ENCODE results near the gene CACNB3.

DNA sequence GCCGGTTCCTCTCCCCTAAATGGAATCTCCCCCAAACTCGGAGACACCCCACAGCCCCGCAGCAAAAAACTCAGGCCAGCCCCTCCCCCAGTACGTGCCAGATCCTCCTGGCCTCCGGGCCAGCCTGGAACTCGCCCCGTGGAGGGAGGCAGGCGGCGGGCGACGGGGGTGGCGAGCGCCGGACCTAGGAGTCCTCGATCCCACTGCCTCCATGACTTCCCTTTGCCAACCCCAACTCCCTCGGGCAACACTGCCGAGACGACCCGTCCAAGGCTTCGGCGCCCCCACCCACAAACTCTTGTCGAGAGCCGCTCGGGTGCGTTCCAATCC is 29.8 kb upstream of the CACNB3 start:
- TF ChIP-seq, protein P1, sequence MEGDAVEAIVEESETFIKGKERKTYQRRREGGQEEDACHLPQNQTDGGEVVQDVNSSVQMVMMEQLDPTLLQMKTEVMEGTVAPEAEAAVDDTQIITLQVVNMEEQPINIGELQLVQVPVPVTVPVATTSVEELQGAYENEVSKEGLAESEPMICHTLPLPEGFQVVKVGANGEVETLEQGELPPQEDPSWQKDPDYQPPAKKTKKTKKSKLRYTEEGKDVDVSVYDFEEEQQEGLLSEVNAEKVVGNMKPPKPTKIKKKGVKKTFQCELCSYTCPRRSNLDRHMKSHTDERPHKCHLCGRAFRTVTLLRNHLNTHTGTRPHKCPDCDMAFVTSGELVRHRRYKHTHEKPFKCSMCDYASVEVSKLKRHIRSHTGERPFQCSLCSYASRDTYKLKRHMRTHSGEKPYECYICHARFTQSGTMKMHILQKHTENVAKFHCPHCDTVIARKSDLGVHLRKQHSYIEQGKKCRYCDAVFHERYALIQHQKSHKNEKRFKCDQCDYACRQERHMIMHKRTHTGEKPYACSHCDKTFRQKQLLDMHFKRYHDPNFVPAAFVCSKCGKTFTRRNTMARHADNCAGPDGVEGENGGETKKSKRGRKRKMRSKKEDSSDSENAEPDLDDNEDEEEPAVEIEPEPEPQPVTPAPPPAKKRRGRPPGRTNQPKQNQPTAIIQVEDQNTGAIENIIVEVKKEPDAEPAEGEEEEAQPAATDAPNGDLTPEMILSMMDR (IDR thresholded peaks at IDR 0.05; ENCODE audit: low read depth, low read length): no peak
- no peak for TF ChIP-seq EZH2phosphoT487 (IDR thresholded peaks at IDR 0.05; ENCODE audit: low read depth)

All from OCI-LY3 (cell line).